ENCODE data around the gene EHMT1.
"Not testable (repeated sequence)": the region's sequence is repeated elsewhere in the genome, so short reads cannot be mapped to it uniquely, and the experiment has no call there.

Gene EHMT1

GRCh38 chr9:137717776-137718327 lies 99.0 kb downstream of the EHMT1 start:
- no peak overlapping the region for H3K27ac ChIP-seq
- TF ChIP-seq CTCF (conservative IDR thresholded peaks at IDR 0.05): no peak

- H3K27ac ChIP-seq: no peak overlapping the region
- TF ChIP-seq CTCF (conservative IDR thresholded peaks at IDR 0.05): no peak
Observed at GRCh38 chr9:137719194-137719593, 100.4 kb downstream of the EHMT1 start.

- H3K27ac ChIP-seq: no peak overlapping the region; the same call in 1 of the 2 replicates
- TF ChIP-seq CTCF (conservative IDR thresholded peaks at IDR 0.05): no peak
Observed at GRCh38 chr9:137720571-137721110, 101.8 kb downstream of the EHMT1 start.

- TF ChIP-seq CTCF (conservative IDR thresholded peaks at IDR 0.05): no peak
- peak overlapping the region; percentile 8; the same call in 1 of the 2 replicates for H3K27ac ChIP-seq
Observed at GRCh38 chr9:137721479-137721878, 102.7 kb downstream of the EHMT1 start.

- TF ChIP-seq CTCF (conservative IDR thresholded peaks at IDR 0.05): 0 out of 2 replicates have a peak, but pooled peaks have one; percentile 13
- peak overlapping the region; percentile 8; the same call in 1 of the 2 replicates for H3K27ac ChIP-seq
Observed at GRCh38 chr9:137721899-137722298, 103.1 kb downstream of the EHMT1 start.

- H3K27ac ChIP-seq: peak overlapping the region; percentile 8; the same call in 1 of the 2 replicates
- TF ChIP-seq CTCF (conservative IDR thresholded peaks at IDR 0.05): no peak
Observed at GRCh38 chr9:137722481-137722880, 103.7 kb downstream of the EHMT1 start.

- not testable (repeated sequence) for H3K27ac ChIP-seq
Observed at GRCh38 chr9:137723356-137723755, 104.6 kb downstream of the EHMT1 start.

GRCh38 chr9:137723783-137724445 lies 105.1 kb downstream of the EHMT1 start:
- no peak overlapping the region for H3K27ac ChIP-seq
- TF ChIP-seq CTCF (conservative IDR thresholded peaks at IDR 0.05): no peak
